K562 (cell line): ENCODE results near the gene PRPF6. TPM values are rescaled to one million over a fixed set of nuclear protein-coding genes. Genes with fewer than 3 reads are reported as not detected.

Experiments
- BHLHE40 ChIP-seq: IDR thresholded peaks from 2 replicates; pipeline ENCODE4 v1.6.1; 2011; ENCODE audit warnings: low read length, improper control_type of control experiment
- CEBPG ChIP-seq, 3 experiments: fragments of 200-800 bp in 1 of 3; sonication (Bioruptor generic) in 1 of 3; sonication (generic) in 1 of 3; formaldehyde crosslinking in 1 of 3; IDR thresholded peaks in 2 of 3; conservative IDR thresholded peaks in 1 of 3; 2 replicates each; pipeline versions ENCODE4 v1.6.1 to v1.8.0; 2016 to 2022; ENCODE audit warnings: missing compliant biosample characterization in 2 of 3, missing genetic modification characterization in 2 of 3, mild to moderate bottlenecking in 1 of 3, missing genetic modification reagents in 1 of 3
- FOXA3 ChIP-seq, 2 experiments: fragments of 450-650 bp in 1 of 2; sonication (generic) in 1 of 2; formaldehyde crosslinking; IDR thresholded peaks in 1 of 2; conservative IDR thresholded peaks in 1 of 2; 2 replicates each; pipeline versions ENCODE4 v1.4.0 to v1.8.0; 2020 to 2022; ENCODE audit warnings: mild to moderate bottlenecking in 2 of 2, missing genetic modification reagents in 1 of 2
- RAD51 ChIP-seq: fragments of 450-650 bp; IDR thresholded peaks from 2 replicates; pipeline ENCODE4 v1.7.1; 2016; ENCODE audit warnings: low read depth, mild to moderate bottlenecking, borderline replicate concordance
- SAP30 ChIP-seq: fragments of 200-600 bp; sonication (generic); IDR thresholded peaks from 2 replicates; pipeline ENCODE4 v1.6.1; 2012; ENCODE audit warnings: borderline replicate concordance, low read depth, mild to moderate bottlenecking, moderate library complexity, low read length, control low read depth, inconsistent platforms; ENCODE audit not compliant: insufficient read depth, poor library complexity, severe bottlenecking
- TEAD4 ChIP-seq, 2 experiments: sonication (generic) in 1 of 2; formaldehyde crosslinking in 1 of 2; IDR thresholded peaks; 2 replicates each; pipeline versions ENCODE4 v1.6.1 to v1.8.0; 2012 to 2022; ENCODE audit warnings: borderline replicate concordance in 1 of 2, inconsistent platforms in 1 of 2, low read length in 1 of 2, mild to moderate bottlenecking in 1 of 2, missing genetic modification reagents in 1 of 2
- USF1 ChIP-seq: sonication (generic); formaldehyde crosslinking; IDR thresholded peaks from 2 replicates; pipeline ENCODE4 v1.9.0; 2022; ENCODE audit warnings: mild to moderate bottlenecking, missing genetic modification reagents
- ZFPM2 ChIP-seq: fragments of 250-450 bp; sonication (Bioruptor Pico); IDR thresholded peaks from 2 replicates; pipeline ENCODE4 v1.5.1; 2022; ENCODE audit warnings: mild to moderate bottlenecking
- ZNF395 ChIP-seq: fragments of 200-800 bp; sonication (Bioruptor generic); IDR thresholded peaks from 2 replicates; pipeline ENCODE4 v1.6.1; 2017; ENCODE audit warnings: missing genetic modification characterization, missing compliant biosample characterization
- polyA plus RNA-seq, 8 experiments: library from polyadenylated mRNA; depleted of rRNA in 4 of 8; stranded (reverse) in 5 of 8; unstranded in 3 of 8; fragments of >200 nt; fragmentation: Nextera tagmentation in 2 of 8; fragmentation: Illumina TruSeq in 1 of 8; extraction: Ambion mirVana in 2 of 8; extraction: Trizol in 1 of 8; gene quantifications; 2 replicates each; pipeline versions ENCODE4 v1.2.1 to v1.2.3, GENCODE V29; 2011 to 2014; ENCODE audit warnings: inconsistent platforms in 1 of 8, missing spikeins in 1 of 8
- total RNA-seq, 7 experiments: library from RNA; depleted of rRNA in 6 of 7; stranded (reverse); fragments of >200 nt in 6 of 7; fragmentation: Illumina TruSeq in 2 of 7; extraction: Trizol in 2 of 7; gene quantifications; 2 replicates each; pipeline versions ENCODE4 v1.2.1 to v1.2.3, GENCODE V29; 2011 to 2021; ENCODE audit warnings: low replicate concordance in 1 of 7
- TF ChIP-seq, protein P1 (sequence below): sonication (generic); formaldehyde crosslinking; IDR thresholded peaks from 2 replicates; pipeline ENCODE4 v1.8.0; 2022; ENCODE audit warnings: missing genetic modification reagents, mild to moderate bottlenecking, borderline replicate concordance

The PRPF6 gene
- total and polyA plus RNA-seq, 9 of the 15 experiments (the other 6 are each of a cell fraction or from before 2014, with no cell fraction given) = 4.2 to 83.2 (median 59.9) TPM

DNA sequence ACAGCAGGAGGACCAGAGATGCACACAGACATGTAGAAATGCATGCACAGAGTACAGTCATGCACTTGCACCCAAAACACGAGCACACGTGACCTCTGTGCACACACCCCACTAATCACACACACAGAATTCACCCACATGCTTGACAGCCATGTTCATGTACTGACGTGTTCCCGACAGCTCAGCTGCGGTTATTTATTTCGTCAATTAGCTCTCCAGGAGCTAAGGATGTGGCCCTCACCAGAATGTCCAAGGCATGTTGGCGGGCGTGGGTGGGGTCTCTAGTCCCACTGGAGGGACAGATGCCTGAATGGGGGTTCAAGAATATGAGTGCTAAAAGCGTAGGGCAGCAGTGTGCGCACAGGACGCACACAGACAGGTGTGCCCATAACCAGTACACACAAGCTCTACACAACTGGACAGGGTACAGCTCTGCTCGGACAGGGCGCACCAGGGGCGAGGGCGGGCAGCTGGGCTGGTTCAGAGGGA lies 571 bp upstream of the PRPF6 start (continued):
- TF ChIP-seq, protein P1, sequence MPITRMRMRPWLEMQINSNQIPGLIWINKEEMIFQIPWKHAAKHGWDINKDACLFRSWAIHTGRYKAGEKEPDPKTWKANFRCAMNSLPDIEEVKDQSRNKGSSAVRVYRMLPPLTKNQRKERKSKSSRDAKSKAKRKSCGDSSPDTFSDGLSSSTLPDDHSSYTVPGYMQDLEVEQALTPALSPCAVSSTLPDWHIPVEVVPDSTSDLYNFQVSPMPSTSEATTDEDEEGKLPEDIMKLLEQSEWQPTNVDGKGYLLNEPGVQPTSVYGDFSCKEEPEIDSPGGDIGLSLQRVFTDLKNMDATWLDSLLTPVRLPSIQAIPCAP (CRISPR knock-in tag) = no peak
- TF ChIP-seq FOXA3 (CRISPR knock-in tag; conservative IDR thresholded peaks at IDR 0.05 in 1 of 2, IDR thresholded peaks at IDR 0.05 in 1 of 2) (peak in 1 of 2 experiments; percentile 68; a peak in 1 of 4 replicates), CEBPG (CRISPR knock-in tag; IDR thresholded peaks at IDR 0.05) (0 out of 2 replicates have a peak, but pooled peaks have one; percentile 7), CEBPG (tag; conservative IDR thresholded peaks at IDR 0.05 in 1 of 2, IDR thresholded peaks at IDR 0.05 in 1 of 2) (no peak), USF1 (CRISPR knock-in tag) (peak; percentile 79), TEAD4 (IDR thresholded peaks at IDR 0.05; ENCODE audit: low read length) (no peak; the same call in 1 of the 2 replicates), TEAD4 (CRISPR knock-in tag; IDR thresholded peaks at IDR 0.05; ENCODE audit: borderline replicate concordance) (0 out of 2 replicates have a peak, but pooled peaks have one; percentile 13), BHLHE40 (peak; percentile 37; the same call in 1 of the 2 replicates), ZFPM2 (CRISPR knock-in tag) (no peak), SAP30 (peak; percentile 22), ZNF395 (CRISPR knock-in tag) (peak; percentile 69), RAD51 (peak; percentile 22; the same call in 1 of the 2 replicates)
- TF ChIP-seq, all 486 proteins: peak for 13
